GM19193 (cell line): Measurements from ENCODE around the gene ASB2.

Experiments used
- POLR2A ChIP-seq: IDR thresholded peaks from 4 replicates; pipeline ENCODE4 v1.6.1; 2011; ENCODE audit not compliant: insufficient read depth, insufficient read length; ENCODE audit errors: extremely low read depth

The ASB2 gene

DNA sequence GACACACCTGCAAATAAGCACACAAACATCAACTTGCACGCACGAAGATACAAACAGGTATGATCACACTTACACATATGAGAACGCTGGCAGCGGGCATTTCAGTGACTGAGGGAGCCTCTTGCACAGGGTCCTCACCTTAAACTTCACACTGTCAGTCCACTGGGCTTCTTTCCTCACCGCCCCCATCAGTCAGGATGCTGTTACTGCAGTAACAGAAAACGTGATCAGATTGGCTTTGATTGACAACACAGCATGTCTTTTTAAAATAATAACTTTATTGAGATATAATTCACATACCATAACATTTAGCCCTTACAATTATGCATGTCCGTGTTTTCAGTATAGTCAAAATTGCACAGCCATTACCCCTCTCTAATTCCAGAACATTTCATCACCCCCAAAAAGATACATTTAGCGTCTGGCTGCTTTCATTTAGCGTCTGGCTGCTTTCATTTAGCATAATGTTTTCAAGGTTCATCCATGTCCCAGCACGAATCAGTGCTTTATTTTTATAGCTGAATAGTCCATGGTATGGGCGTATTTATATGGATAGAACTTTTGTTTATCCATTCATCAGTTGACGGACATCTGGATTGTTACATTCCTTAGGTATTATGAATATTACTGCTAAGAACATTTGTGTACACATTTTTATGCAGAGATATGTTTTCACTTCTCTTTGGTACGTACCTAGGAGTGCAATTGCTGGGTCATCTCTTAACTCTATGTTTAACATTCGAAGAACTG is 29.1 kb upstream of the ASB2 start:
- TF ChIP-seq POLR2A, result no peak

- TF ChIP-seq POLR2A, result no peak
Measured at GRCh38 chr14:94004015-94004414, 27.6 kb upstream of the ASB2 start.

GRCh38 chr14:94003397-94003796 is 27.0 kb upstream of the ASB2 start:
- no peak for TF ChIP-seq POLR2A

DNA sequence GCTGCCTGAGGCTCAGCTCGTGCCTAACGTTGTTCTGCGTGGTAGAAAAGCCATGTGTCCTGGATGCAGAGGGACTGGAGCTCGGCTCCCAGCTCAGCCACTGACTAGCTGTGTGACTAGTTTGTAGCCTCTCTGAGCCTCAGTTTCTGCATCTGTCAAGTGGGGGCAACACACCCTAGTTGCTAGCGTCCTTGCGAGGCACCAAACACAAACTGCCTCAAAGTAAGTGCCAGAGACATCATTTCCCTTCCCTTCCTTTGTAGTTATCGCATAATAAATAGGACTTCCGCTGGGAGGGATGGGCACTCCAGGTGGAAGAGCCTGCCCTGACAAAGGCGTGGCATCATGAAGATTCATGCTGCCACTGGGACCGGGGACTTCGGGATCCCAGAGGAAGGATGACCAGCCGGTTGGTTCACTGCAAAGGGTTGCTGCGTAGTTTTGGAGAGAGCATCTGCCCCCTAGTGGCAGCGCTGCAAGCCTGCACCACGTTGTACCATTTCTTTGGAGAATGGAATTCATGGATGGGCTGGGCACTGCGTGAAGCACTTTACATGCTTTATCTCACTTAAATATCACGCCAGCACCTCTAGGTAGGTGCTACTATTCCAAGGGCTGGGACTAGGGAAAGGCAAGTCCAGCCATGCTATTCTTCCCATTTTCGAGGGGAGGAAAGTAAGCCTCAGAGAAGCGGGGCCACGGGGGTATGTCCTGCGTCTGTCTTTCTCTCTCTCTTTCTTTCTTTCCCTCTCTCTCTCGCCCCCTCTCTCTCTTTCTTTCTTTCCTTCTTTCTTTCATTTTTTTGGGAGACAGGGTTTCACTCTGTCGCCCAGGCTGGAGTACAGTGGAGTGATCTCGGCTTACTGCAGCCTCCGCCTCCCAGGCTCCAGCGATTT is 25.4 kb upstream of the ASB2 start:
- no peak for TF ChIP-seq POLR2A

DNA sequence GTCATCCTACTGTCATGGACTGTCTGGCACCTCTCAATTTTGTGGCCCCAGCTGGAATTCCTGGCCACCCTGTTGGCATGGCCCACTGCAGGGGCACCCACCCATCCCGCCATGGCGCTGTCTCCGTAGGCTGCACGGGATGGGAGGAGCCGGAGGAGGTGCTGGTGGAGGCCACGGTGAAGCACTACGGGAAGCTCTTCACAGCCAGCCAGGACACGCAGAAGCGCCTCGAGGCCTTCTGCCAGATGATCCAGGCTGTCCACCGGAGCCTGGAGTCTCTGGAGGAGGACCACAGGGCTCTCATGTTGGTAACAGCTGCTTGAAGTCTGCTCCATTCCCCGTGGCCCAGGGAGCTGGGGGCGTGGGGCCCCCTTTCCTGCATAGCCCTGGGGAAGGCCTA is 24.6 kb upstream of the ASB2 start:
- TF ChIP-seq POLR2A, result no peak

DNA sequence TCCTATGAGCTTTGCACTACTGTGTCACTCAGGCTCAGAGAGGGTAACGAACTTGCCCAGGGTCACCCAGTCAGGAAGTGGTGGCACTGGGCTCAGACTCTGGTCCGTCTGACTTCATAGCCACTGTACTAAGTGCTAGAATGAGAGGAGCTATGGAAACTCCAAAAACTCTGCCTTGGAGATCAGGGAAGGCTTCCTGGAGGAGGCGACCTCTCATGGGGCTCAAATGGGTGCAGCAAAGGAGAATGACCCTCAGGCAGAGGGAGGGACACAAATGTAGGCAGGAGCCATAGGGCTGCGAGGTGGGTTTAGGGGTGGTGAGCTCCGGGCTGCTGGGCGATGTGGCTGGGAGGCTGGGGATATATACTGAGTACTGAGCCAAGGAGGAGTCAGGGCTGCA is 23.9 kb upstream of the ASB2 start:
- no peak for TF ChIP-seq POLR2A

DNA sequence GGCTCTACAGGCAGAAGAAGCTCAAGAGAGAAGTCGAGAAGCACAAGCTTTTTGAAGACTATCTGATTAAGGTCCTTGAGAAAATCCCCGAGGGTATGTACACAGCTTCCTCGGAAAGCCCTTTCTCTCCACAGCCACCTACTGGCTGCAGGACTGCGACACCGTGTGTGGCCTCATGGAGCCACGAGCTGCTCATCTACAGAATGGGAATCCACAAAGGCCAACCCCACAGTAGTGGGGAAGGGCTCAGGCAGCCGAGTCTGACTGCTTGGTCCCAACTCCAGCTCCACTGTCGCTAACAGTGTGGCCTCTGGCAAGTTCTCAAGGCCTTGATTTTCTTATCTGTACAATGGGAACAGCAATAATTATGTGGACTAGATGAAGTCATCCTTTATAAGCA is 23.2 kb upstream of the ASB2 start:
- TF ChIP-seq POLR2A, result no peak

GRCh38 chr14:93998871-93999403 is 22.6 kb upstream of the ASB2 start:
- no peak for TF ChIP-seq POLR2A

DNA sequence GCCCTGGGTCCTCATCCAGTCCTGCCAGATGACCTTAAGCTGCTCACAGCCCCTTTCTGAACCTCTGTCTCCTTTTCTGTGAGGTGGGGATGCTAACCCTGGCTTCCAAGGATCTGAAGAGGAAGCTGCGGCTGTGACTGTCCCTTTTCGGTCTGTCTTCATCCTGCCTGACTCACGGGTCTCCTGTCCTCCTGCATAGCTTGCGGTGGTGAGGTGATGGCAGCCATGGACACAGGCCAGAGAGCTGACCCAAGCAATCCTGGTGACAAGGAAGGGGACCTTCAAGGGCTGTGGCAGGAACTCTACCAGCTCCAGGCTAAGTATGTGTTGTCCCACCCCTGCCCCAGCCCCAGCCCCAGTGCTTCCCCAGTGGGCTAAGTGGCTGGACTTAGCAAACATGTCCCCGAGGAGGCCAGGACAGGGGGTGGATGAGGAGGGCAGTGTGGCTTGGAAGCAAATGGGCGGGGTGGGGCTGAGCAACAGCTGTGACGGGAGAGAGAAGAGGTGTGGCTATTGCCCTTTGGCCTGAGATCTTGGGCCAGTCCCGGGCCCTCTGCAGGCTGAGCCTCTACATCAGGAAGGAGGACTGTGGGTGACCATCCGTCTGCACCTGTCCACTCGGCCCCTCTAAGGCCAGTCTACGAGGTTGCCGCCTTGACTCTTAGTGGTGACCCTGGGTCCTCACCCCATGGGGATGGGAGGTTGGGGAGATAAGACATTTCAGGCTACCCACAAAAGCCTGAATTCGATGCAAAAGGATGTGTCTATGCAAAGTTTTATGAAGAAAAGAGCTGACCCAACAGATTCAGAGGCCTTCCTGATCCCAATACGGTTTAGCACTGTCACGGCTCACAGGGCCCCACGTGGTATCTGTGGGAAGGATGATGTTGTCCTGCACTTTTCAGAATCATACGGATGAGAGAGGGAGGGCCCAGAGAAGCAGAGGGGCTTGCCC is 21.8 kb upstream of the ASB2 start:
- no peak for TF ChIP-seq POLR2A

- TF ChIP-seq POLR2A, result no peak
Measured at GRCh38 chr14:93997082-93997481, 20.7 kb upstream of the ASB2 start, which contains the start of gene CCDC197. TSS of gene CCDC197 (plus strand) at chr14:93997301. CDS start at chr14:93998132, 831 bp downstream.

DNA sequence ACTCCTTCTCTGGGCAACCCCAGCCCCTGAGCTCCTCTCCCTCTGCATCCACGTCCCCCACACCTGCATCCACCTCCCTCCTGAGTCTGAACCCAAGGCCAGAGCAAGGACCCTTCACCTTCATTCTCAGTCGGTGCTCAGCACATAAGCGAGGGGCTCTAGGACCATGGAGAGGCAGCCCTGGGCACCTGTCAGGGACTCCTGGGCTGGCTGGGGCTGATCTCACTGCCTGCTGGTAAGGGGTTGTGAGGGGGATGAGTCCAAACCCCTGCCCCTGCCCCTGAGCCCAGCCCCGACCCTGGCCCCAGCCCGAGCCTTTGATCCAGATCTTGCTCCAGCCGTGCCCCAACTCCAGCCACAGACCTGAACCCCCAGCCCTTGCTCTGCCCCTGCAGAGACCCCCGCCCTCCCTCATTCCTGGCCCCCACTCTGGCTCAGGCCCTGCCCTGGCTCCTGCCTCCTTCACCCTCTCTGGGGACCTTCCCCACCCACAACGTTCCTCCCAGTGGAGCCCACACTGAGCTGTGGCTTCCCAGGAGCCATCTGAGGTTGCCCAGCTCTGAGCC is 19.8 kb upstream of the ASB2 start:
- no peak for TF ChIP-seq POLR2A

DNA sequence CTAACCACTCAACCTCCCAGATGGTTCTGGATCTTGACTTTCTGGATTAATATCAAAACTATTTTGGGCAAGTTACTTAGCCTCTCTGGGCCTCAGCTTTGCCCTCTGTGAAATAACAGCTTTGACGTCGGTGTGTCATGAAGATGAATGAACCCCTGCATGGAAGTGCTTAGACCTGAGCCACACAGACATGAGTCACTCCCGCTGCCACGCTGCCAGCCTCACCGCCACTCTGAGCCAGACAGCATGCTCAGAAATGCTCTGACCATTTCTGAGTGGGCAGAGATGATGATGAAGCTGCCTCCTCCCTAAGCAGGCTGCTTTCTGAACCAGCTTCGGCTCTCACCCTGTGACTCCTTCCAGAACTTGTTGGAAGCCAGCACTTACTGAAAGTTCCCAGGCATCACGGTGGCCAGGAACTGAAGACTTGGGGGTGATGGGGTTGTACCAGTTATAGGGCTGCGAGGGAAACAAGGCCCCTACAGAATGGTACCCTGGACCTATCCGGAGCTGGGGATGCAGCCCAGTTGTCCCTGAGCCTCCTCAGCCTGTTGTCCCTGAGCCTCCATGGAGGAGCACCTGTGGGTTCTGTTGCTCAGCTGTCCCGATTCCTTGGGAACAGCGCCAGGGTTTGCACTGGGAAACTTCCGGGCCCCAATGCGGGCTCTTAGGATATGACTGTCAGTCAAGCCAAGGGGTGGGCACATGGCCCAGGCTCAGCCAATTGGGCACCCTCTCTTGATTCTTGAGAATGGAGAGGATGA is 18.7 kb upstream of the ASB2 start:
- no peak for TF ChIP-seq POLR2A

GRCh38 chr14:93993382-93993781 is 17.0 kb upstream of the ASB2 start:
- no peak for TF ChIP-seq POLR2A
